Stimulated activated CD4-positive, alpha-beta T cell treated with anti-CD3 and anti-CD28 coated beads, Interleukin-15, amount 100 ng/mL, for 24 hours (primary cell): ENCODE data around the gene MUC5AC.

Experiments used
- DNase-seq: peaks from one replicate; pipeline ENCODE4 v3.0.0-alpha.2; 2020

The MUC5AC gene

GRCh38 chr11:1122664-1123002 lies 35.1 kb upstream of the MUC5AC start:
- no peak for DNase-seq

- no peak for DNase-seq
Observed at GRCh38 chr11:1123970-1124369, 33.8 kb upstream of the MUC5AC start.

GRCh38 chr11:1125803-1126202 lies 31.9 kb upstream of the MUC5AC start:
- no peak for DNase-seq

DNA sequence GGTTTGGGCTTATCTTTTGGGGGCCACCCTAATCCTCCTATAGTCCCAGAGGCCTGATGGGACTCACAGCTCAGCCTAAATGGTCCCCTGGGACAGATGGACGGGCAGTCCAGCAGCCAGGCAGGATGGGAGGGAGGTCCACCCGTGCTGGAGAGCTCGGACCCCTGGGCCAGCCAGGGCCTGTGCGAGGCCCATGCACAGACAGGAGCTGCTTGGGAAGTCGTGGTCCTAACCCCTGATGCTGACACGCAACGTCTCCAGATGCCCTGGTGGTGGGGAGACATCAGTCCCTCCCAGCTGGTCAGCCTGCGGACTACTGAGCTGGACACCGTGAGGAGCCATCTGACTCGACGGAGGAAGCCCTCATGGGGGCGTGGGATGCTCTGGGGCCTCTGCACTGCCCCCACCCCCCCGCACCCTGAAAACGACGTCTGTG lies 31.2 kb upstream of the MUC5AC start:
- DNase-seq: no peak

- DNase-seq: no peak
Observed at GRCh38 chr11:1126935-1127663, 30.7 kb upstream of the MUC5AC start.

DNA sequence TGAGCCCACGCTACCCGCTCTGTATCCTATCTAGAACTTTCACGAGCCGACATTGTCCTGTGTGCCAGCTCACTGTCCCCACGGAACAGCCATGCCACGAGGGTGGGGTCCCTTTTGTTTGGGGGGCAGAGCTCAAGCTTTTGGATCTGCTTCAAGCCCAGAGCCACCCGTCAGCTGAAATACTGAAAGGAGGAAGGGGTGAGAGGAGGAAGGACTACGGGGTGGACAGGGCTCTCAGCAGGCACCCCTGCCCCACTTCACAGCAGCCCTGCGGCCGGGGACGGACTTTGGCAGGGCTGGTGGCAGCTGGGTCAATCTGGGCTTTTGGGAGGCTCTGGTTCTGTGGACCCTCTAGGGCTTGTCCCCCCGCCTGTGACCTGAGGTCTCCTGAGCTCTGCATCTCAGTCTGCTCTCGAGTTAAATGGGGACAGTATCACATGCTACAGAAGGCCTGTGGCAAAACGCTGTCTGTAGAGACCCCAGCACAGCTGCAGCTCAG lies 30.0 kb upstream of the MUC5AC start:
- no peak for DNase-seq

DNA sequence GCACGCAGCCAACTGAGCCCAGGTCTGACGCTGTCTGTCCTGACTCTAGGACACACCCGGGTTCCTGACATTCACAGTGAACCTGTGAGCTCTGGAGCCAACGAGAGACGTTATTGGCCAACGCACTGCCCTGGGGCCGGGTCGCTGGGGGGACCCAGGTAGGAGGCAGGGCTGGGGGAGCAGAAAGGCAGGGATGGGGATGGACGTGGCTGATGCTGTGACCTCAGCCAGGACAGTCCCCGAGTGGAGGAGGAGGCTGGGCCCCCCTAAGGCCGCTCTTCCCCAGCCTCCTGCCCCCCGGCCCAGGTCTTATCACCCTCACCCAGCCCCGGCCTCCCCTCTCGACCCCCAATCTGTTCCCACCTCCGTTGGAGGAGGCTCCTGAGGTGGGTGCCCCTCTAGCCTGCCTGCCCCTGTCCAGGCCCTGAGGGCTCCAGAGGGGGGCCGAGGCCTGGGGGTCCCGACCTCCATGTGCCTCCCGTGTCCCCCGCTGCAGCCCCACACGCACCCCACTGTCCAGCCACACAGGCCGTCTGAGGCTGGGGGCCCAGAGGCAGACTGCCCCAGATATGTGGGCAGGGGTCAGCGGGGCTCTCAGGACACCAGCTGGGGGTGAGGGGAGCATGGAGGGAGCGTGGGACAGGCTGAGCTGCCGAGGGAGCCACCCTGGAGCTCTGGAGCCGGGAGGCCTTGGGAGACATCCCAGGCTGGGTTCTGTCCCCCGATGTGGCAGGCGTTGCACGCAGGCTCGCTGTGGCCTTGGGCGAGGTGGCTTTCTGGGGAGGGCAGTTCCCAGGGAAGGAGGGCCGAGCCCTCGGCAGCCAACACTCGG lies 29.2 kb upstream of the MUC5AC start:
- no peak for DNase-seq

- no peak for DNase-seq
Observed at GRCh38 chr11:1129143-1129610, 28.6 kb upstream of the MUC5AC start.

GRCh38 chr11:1129611-1130160 lies 28.1 kb upstream of the MUC5AC start:
- DNase-seq: no peak

DNA sequence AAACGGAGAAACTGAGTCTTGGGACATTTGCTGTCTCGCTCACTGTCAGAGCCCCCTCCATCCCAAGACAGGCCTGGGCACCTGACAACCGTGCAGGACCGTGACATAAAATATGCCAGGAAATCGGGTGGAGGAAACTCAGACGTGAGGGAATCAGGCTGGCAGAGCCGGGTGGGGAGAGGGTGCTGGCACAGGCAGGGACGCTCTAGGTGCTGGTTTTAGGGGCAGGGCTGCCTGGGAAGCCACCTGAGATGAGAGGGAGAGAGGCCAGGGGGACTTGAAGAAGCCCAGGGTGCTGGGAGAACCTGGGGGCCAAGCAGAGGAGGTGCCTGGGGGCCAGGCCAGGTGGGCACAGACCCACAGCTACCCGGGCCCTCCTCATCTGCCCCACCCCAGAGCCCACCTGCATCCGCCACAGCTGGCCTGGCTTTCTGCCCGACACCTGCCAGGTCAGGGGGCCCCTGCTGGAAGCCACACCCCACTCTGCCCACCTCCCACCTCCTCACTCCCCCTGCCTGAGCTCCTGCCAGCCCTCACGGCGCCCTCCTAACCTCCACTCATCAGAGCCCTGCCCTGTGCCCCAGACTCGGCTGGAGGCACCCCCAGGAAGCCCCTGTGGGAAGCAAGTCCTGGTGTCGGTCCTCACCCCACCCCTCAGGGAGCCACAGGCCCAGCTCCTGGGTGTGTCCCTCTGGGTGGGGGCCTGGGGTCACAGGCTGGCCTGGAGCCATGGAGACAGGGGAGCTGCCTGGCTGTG lies 27.3 kb upstream of the MUC5AC start:
- no peak for DNase-seq

GRCh38 chr11:1131033-1131911 lies 26.5 kb upstream of the MUC5AC start:
- no peak for DNase-seq

- DNase-seq: no peak
Observed at GRCh38 chr11:1134848-1135445, 22.8 kb upstream of the MUC5AC start.

DNA sequence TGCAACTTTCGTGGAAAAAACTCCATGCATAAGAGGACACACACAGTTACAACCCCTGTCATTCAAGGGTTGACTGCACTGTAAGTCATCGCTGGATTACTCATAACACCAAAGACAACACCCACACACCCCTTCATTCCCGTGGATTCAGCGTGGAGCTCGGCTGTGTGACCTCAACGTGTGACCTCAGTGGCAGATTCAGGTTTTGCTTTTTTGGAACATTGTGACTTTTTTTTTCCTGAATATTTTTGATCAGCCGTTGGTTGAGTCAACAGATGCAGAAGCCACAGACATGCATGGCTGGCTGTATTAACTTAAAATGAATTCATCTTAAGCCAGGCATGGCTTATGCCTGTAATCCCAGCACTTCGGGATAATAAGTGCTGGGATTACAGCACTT lies 19.7 kb upstream of the MUC5AC start:
- DNase-seq: peak; percentile 46

DNA sequence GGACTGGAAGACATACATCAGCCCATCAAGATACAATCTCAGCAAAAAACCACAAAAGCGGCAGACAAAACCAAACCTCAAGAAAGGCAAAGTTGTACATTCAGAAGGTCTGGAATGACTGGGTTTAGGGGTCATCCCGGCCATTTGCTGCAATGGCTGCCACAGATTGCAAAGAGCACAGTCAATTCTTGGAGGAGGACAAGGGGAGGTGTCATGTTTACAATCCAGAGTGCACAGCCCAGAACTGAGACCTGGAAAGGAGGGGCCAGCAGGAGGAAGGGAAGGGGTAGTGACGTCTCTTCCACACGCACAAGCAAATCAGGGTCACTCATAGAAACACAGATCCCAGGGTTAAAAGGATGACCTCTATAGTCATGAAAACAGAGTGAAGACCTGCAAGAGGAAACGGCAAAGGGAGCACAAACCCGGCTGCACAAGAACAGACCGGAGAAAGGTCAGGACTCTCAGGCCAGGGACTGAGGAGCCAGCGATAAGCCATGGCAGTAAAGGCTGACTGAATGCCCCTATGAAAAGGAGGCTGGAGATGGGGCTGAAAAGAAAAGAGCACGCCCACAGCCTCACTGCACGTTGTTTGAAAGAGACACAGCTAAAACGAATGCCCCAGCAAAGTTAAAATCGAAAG lies 18.2 kb upstream of the MUC5AC start:
- DNase-seq: no peak

DNA sequence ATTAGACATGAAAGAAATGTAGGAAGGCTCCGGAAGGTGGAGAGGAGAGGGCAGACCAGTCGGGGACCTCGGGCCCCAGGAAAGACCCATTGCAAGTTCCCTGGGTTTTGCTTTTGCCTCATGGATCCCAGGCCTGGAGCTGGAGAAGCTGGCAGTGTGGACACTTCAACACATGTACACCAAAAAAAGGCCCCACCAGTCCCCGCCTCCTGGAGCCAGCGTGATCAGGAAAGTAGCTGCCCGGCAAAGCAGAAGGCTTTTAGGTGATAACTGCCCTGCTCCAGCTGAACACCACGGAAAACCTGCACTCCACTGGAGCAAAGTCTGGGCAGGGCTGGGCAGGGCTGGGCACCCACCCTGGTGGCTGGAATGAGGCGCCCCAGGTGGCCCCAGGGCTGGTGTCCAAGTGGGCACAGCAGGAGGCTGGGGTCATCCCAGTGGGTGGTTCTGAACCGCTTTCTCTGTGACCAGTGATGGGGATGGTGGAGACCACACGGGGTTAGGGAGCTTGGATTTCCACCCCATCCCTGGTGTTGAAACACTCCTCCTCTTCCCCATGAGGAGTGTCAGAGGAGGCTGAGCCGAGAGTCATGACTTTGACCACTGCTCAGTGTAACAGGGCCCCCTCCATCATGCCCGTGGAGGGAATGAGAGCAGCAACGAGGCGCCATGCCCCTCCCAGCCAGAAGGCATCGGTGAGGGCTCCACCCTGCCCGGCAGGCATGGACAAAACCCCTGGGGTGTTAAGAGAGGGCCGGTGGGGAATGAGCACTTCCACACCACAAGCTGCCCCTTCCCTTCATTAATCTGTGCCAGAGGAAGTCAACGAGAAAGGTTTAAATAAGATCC lies 16.9 kb upstream of the MUC5AC start:
- DNase-seq: no peak

DNA sequence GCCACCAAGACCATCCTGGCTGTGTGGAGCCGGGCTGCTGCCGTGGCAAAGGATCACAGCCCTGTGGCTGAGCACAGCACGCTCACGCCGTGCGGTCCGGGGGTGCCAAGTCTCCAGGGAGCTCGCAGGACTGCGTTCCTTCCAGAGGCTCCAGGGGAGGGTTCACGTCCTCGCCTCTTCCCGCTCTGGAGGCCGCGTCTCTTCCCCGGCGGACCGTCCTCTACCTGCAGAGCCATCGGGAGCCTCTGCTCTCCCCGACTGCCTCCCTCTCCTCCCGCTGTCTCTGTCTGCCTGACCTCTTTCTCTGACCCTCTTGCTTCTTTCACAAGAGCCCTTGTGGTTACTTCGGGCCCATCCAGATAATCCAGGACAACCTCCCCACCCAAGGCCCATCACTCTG lies 11.4 kb upstream of the MUC5AC start:
- no peak for DNase-seq

DNA sequence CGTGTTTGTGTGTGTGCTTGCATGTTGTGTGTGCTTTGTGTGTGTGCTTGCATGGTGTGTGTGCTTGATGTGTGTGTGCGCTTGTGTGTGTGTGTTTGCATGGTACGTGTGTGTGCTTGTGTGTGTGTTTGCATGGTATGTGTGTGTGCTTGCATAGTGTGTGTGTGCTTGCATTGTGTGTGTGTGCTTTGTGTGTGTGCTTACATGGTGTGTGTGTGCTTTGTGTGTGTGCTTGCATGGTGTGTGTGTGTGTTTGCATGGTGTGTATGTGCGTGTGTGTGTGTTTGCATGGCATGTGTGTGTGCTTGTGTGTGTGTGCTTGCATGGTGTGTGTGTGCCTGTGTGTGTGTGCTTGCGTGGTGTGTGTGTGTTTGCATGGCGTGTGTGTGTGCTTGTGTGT lies 10.0 kb upstream of the MUC5AC start:
- DNase-seq: no peak

DNA sequence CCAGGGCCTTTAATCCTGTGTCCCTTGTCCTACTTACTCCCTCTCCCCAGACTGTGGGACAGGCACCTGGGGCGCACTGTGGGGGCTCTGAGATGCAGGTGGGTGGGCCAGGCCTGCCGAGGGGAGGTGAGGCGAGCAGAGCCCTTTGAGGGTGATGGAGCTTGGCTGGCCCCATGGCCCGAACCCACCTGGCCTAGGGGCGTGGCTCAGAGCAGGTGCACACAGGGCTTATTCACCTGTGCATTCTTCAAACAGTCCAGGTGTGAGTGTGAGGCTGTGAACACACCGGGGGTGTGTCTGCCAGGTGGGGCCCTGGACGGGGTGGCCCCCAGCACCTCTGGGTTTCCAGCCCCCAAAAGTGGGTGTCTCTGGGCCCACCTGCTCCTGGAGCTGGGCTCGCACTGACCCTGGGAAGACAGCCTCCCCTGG lies 9.0 kb upstream of the MUC5AC start:
- no peak for DNase-seq

DNA sequence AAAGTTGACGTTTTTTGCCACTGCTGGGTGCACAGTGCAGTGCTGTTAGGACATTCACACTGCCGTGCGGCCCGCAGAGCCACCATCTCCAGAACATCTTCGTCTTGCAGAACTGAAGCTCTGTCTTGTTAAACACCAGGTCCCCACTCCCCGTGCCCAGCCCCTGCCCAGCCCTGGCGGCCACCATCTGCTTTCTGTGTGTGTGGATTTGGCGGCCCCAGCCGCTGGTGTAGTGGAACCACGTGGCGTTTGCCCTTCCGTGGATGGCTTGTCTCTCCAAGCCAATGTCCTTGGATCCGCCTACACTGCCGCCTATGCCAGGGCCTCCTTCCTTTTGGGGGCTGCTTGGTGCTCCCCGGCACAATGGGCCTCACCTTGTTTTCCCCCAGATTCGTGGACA lies 8.2 kb upstream of the MUC5AC start:
- DNase-seq: no peak

DNA sequence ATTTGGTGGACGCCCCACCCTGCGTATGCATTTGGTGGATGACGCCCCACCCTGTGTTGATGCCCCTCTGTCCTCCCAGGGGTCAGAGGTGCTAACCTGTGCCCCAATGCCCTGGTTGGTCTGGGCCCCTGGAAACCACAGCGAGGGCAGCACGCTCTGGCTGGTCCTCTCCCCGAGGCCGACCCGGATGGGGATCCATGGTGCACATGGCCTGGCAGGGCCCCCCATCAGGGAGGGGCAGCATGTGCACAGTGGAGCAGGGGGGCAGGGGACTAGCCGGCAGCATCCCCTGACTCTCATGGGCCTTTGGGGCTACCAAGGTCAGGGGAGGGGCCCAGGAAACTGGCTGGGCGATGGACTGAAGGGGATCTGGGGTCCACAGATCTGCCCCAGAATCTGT lies 7.6 kb upstream of the MUC5AC start:
- no peak for DNase-seq
